Activated CD8-positive, alpha-beta T cell treated with anti-CD3 and anti-CD28 coated beads, Interleukin-2, amount 10 ng/mL, durations not matched to agents 7 days and 5 days (primary cell): ENCODE data around the gene TMEM165. TPM values are rescaled to one million over a fixed set of nuclear protein-coding genes. Genes with fewer than 3 reads are reported as not detected.

Source experiments
- ATAC-seq: fragments of 150-1000 bp; cut with Tn5 transposase; one replicate; pipeline ENCODE4 v1.10.0; 2021; ENCODE audit warnings: moderate library complexity
- CTCF ChIA-PET: fragments of 350-600 bp; sonication (Branson Sonifier 250); formaldehyde crosslinking; loops from one replicate; lab custom pipeline; 2021; ENCODE audit warnings: antibody characterized with exemption; lab: Charles Lee
- POLR2A ChIA-PET: fragments of 350-600 bp; sonication (Branson Sonifier 250); formaldehyde crosslinking; loops from one replicate; lab custom pipeline; 2021; ENCODE audit warnings: antibody characterized with exemption; lab: Charles Lee
- DNase-seq: peaks from one replicate; pipeline ENCODE4 v3.0.0-alpha.2; 2020
- H3K27ac Mint-ChIP-seq: one replicate; pipeline ENCODE4 v1.8.0; 2021; ENCODE audit warnings: mild to moderate bottlenecking, mixed read lengths
- H3K27me3 Mint-ChIP-seq: one replicate; pipeline ENCODE4 v1.8.0; 2021; ENCODE audit warnings: low read depth, mixed read lengths
- H3K36me3 Mint-ChIP-seq: one replicate; pipeline ENCODE4 v1.8.0; 2021; ENCODE audit warnings: low read depth, mixed read lengths
- H3K4me1 Mint-ChIP-seq: one replicate; pipeline ENCODE4 v1.8.0; 2021; ENCODE audit warnings: low read depth, mixed read lengths
- H3K4me3 Mint-ChIP-seq: one replicate; pipeline ENCODE4 v1.8.0; 2021; ENCODE audit warnings: mild to moderate bottlenecking, mixed read lengths
- H3K9me3 Mint-ChIP-seq: one replicate; pipeline ENCODE4 v1.8.0; 2022; ENCODE audit warnings: mixed read lengths; ENCODE audit not compliant: insufficient read depth
- total RNA-seq, 2 experiments: library from RNA; stranded (reverse); gene quantifications; one replicate each; pipeline ENCODE4 v1.2.3, GENCODE V29; 2021

TMEM165 gene
- total RNA-seq, 2 experiments from 2014 or later, result 66.2 to 68.7 TPM

- Mint-ChIP-seq H3K4me1 (peaks cover 23% of the 10 kb centered on the region), H3K4me3 (no peak overlapping the region), H3K9me3 (no peaks in the 10 kb centered on the region), H3K36me3 (peaks cover 54% of the 10 kb centered on the region), H3K27me3 (no peaks in the 10 kb centered on the region), H3K27ac (no peak overlapping the region)
- POLR2A ChIA-PET, result interaction anchor here (1.3 kb wide), 1 partner anchor 12 kb away, joined by 3 read pairs; no protein-coding TSS in a partner anchor
- CTCF ChIA-PET, result interaction anchor here (3.0 kb wide), 1 partner anchor 92 kb away, joined by 15 read pairs; the partner anchor contains the start of gene SRD5A3
- DNase-seq (no peak), ATAC-seq (no peak)
Observed at GRCh38 chr4:55438314-55438713, 42.6 kb downstream of the TMEM165 start.

GRCh38 chr4:55439023-55439422 lies 43.3 kb downstream of the TMEM165 start:
- Mint-ChIP-seq H3K27me3 (no peaks in the 10 kb centered on the region), H3K4me3 (no peak overlapping the region), H3K27ac (no peak overlapping the region)

GRCh38 chr4:55440786-55441185 lies 45.0 kb downstream of the TMEM165 start:
- DNase-seq (no peak), ATAC-seq (no peak)
- H3K4me3 Mint-ChIP-seq, result no peak overlapping the region
- ChIA-PET POLR2A (no interaction called here), CTCF (interaction anchor here (1.6 kb wide), 1 partner anchor 95 kb away, joined by 3 read pairs; no protein-coding TSS in a partner anchor)
- H3K27ac Mint-ChIP-seq, result no peak overlapping the region
- no peaks in the 10 kb centered on the region for H3K9me3 Mint-ChIP-seq
- H3K27me3 Mint-ChIP-seq, result no peaks in the 10 kb centered on the region
- H3K4me1 Mint-ChIP-seq, result peaks cover 8% of the 10 kb centered on the region
- H3K36me3 Mint-ChIP-seq, result peaks cover 40% of the 10 kb centered on the region

More at GRCh38 chr4:55439023-55439422, 43.3 kb downstream of the TMEM165 start:
- Mint-ChIP-seq H3K36me3 (peaks cover 54% of the 10 kb centered on the region), H3K9me3 (no peaks in the 10 kb centered on the region), H3K4me1 (peaks cover 23% of the 10 kb centered on the region)
- ATAC-seq (no peak), DNase-seq (no peak)
- ChIA-PET POLR2A (interaction anchor here (1.3 kb wide), 1 partner anchor 13 kb away, joined by 3 read pairs; no protein-coding TSS in a partner anchor), CTCF (interaction anchor here (0.6 kb wide), 1 partner anchor 429 kb away, joined by 4 read pairs; no protein-coding TSS in a partner anchor)

GRCh38 chr4:55442541-55442940 lies 46.8 kb downstream of the TMEM165 start:
- ATAC-seq (no peak), DNase-seq (no peak)
- ChIA-PET CTCF (interaction anchor here (1.3 kb wide), 1 partner anchor 97 kb away, joined by 4 read pairs; no protein-coding TSS in a partner anchor), POLR2A (no interaction called here)
- Mint-ChIP-seq H3K36me3 (peaks cover 32% of the 10 kb centered on the region), H3K9me3 (no peaks in the 10 kb centered on the region), H3K4me3 (no peak overlapping the region), H3K27ac (no peak overlapping the region), H3K4me1 (peaks cover 13% of the 10 kb centered on the region), H3K27me3 (no peaks in the 10 kb centered on the region)

- POLR2A ChIA-PET, result no interaction called here
- Mint-ChIP-seq H3K4me3 (no peak overlapping the region), H3K36me3 (peaks cover 33% of the 10 kb centered on the region), H3K4me1 (peaks cover 17% of the 10 kb centered on the region), H3K27me3 (no peaks in the 10 kb centered on the region), H3K9me3 (no peaks in the 10 kb centered on the region), H3K27ac (no peak overlapping the region)
- ATAC-seq, result no peak
- CTCF ChIA-PET, result interaction anchor here (0.7 to 2.1 kb wide), 4 partner anchors 9 to 290 kb away, joined by 3 to 7 read pairs (median 6); partner anchors contain the start of gene SRD5A3
- DNase-seq, result no peak
Observed at GRCh38 chr4:55444827-55445226, 49.1 kb downstream of the TMEM165 start.

- ChIA-PET CTCF (interaction anchor here (1.0 to 2.1 kb wide), 6 partner anchors 8 to 104 kb away, joined by 3 to 7 read pairs (median 4); partner anchors contain the start of gene SRD5A3), POLR2A (interaction anchor here (0.6 to 1.3 kb wide), 3 partner anchors 8 to 33 kb away, joined by 3 read pairs; no protein-coding TSS in a partner anchor)
- Mint-ChIP-seq H3K27me3 (no peaks in the 10 kb centered on the region), H3K9me3 (no peaks in the 10 kb centered on the region), H3K36me3 (peaks cover 29% of the 10 kb centered on the region), H3K4me1 (peaks cover 14% of the 10 kb centered on the region), H3K4me3 (no peak overlapping the region), H3K27ac (no peak overlapping the region)
- DNase-seq (no peak), ATAC-seq (no peak)
Observed at GRCh38 chr4:55445921-55446577, 50.3 kb downstream of the TMEM165 start.

- no peak for DNase-seq
- ChIA-PET POLR2A (interaction anchor here (1.0 to 1.3 kb wide), 2 partner anchors 9 to 34 kb away, joined by 3 read pairs; no protein-coding TSS in a partner anchor), CTCF (interaction anchor here (1.0 to 2.1 kb wide), 3 partner anchors 8 to 36 kb away, joined by 3 to 7 read pairs (median 3); no protein-coding TSS in a partner anchor)
- no peak for ATAC-seq
- H3K9me3 Mint-ChIP-seq, result no peaks in the 10 kb centered on the region
- H3K4me1 Mint-ChIP-seq, result peaks cover 14% of the 10 kb centered on the region
- H3K4me3 Mint-ChIP-seq, result no peak overlapping the region
- no peak overlapping the region for H3K27ac Mint-ChIP-seq
- H3K27me3 Mint-ChIP-seq, result no peaks in the 10 kb centered on the region
- H3K36me3 Mint-ChIP-seq, result peaks cover 32% of the 10 kb centered on the region
Observed at GRCh38 chr4:55446578-55446922, 50.8 kb downstream of the TMEM165 start.

DNA sequence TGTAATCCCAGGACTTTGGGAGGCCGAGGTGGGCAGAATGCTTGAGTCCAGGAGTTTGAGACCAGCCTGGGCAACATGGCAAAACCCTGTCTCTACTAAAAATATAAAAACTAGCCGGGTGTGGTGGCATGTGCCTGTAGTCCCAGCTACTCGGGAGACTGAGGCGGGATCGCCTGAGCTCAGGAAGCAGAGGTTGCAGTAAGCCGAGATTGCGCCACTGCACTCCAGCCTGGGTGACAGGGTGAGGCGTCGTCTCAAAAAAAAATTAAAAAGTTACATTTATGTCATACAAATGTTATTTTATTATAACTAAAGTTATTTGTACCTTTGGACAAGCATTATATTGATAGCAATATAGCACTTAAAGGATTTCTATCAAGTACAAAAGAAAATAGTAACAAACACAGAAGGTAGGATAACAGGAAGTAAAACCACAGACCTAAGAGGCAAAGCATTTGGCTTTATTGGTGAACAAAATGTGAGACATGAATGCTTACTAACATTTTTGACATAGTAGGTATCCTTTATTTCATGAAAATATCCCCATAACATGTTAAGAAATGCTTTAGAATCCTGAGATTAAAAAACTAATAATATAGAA lies 51.5 kb downstream of the TMEM165 start:
- H3K4me1 Mint-ChIP-seq, result peaks cover 14% of the 10 kb centered on the region
- ChIA-PET CTCF (interaction anchor here (1.3 kb wide), 1 partner anchor 7 kb away, joined by 3 read pairs; no protein-coding TSS in a partner anchor), POLR2A (no interaction called here)
- H3K9me3 Mint-ChIP-seq, result no peaks in the 10 kb centered on the region
- H3K36me3 Mint-ChIP-seq, result peaks cover 34% of the 10 kb centered on the region
- H3K4me3 Mint-ChIP-seq, result no peak overlapping the region
- no peaks in the 10 kb centered on the region for H3K27me3 Mint-ChIP-seq
- ATAC-seq, result no peak
- no peak for DNase-seq
- H3K27ac Mint-ChIP-seq, result no peak overlapping the region

- Mint-ChIP-seq H3K4me1 (peaks cover 10% of the 10 kb centered on the region), H3K27ac (no peak overlapping the region), H3K9me3 (no peaks in the 10 kb centered on the region), H3K4me3 (no peak overlapping the region), H3K27me3 (no peaks in the 10 kb centered on the region), H3K36me3 (peaks cover 28% of the 10 kb centered on the region)
- ChIA-PET CTCF (interaction anchor here (1.1 kb wide), 1 partner anchor 11 kb away, joined by 3 read pairs; no protein-coding TSS in a partner anchor), POLR2A (no interaction called here)
- no peak for ATAC-seq
- no peak for DNase-seq
Observed at GRCh38 chr4:55447831-55448230, 52.1 kb downstream of the TMEM165 start.

DNA sequence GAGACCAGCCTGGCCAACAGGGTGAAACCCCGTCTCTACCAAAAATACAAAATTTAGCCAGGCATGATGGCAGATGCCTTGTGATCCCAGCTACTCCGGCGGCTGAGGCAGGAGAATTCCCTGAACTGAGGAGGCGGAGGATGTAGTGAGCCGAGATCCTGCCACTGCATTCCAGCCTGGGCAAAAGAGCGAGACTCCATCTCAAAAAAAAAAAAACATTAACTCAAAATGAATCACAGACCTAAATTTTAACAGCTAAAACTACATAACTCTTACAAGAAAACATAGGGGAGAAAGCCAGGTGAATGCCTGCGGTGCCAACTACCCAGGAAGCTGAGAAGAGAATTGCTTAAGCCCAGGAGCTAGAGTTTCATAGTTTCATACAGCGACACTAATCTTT lies 54.8 kb downstream of the TMEM165 start:
- CTCF ChIA-PET, result no interaction called here
- ATAC-seq, result no peak
- peaks cover 28% of the 10 kb centered on the region for H3K36me3 Mint-ChIP-seq
- POLR2A ChIA-PET, result interaction anchor here (0.6 kb wide), 1 partner anchor 488 kb away, joined by 4 read pairs; no protein-coding TSS in a partner anchor
- DNase-seq, result no peak
- no peak overlapping the region for H3K4me3 Mint-ChIP-seq
- H3K27ac Mint-ChIP-seq, result no peak overlapping the region
- peaks cover 10% of the 10 kb centered on the region for H3K4me1 Mint-ChIP-seq
- no peaks in the 10 kb centered on the region for H3K27me3 Mint-ChIP-seq
- no peaks in the 10 kb centered on the region for H3K9me3 Mint-ChIP-seq

GRCh38 chr4:55458164-55458563 lies 62.4 kb downstream of the TMEM165 start:
- H3K9me3 Mint-ChIP-seq, result no peaks in the 10 kb centered on the region
- H3K4me1 Mint-ChIP-seq, result no peaks in the 10 kb centered on the region
- peaks cover 12% of the 10 kb centered on the region for H3K36me3 Mint-ChIP-seq
- no peak overlapping the region for H3K27ac Mint-ChIP-seq
- ATAC-seq (no peak), DNase-seq (no peak)
- POLR2A ChIA-PET, result no interaction called here
- CTCF ChIA-PET, result interaction anchor here (1.1 kb wide), 1 partner anchor 10 kb away, joined by 3 read pairs; no protein-coding TSS in a partner anchor
- no peak overlapping the region for H3K4me3 Mint-ChIP-seq
- no peaks in the 10 kb centered on the region for H3K27me3 Mint-ChIP-seq
